ENCODE results near the gene GRIK1.

GRIK1 gene

DNA sequence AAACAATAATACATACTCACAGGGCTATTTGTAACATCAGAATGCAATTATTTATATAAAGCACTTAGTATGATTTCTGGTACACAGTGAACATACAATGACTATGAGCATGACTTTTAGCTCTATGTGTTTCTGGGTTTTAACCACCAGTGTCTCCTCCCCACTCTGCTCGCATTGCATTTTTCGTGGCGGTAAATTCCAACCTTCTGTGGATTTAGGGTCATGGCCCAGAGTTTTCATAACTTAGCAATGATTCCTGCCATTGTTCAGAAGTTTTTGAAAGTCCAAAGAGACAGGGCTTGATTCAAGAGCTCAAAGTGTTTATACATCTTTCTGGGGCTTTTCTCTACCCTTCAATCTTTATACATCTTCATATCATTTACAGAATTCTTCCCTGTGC is 449.8 kb downstream of the GRIK1 start:
- no peak for TF ChIP-seq CTCF (IDR thresholded peaks at IDR 0.05; ENCODE audit: insufficient read depth, low read depth, low read length, missing control alignments)
- no peak overlapping the region for H3K4me3 ChIP-seq (ENCODE audit: low read depth, low read length)
- no peak for DNase-seq (ENCODE audit: low read depth)

DNA sequence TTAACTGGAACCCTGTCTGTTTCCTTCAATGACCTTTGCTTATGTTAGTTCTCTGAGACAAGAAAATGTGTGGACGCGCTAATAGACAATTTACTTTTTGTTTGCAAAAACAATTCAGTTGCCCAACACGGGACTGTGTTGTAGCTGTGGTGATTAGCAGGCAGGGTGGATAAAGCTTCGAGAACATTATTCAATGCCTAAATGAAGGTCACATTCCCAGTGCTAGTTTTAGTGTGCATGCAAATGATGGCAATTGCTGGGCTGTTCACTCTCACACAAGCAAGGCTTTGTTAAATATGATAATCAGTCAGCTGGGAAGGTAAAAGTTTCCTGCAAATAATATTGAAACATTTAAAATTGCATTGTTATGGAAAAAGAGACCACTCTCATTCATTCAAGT is 452.6 kb downstream of the GRIK1 start:
- no peak for TF ChIP-seq CTCF (IDR thresholded peaks at IDR 0.05; ENCODE audit: insufficient read depth, low read depth, low read length, missing control alignments)
- no peak for DNase-seq (ENCODE audit: low read depth)
- no peak overlapping the region for H3K4me3 ChIP-seq (ENCODE audit: low read depth, low read length)

Data from GM12865 (cell line).